GM21390 (cell line): ENCODE measurements around the gene HERC6.
A peak's percentile ranks its signal among the peaks of the same experiment; 100 is the strongest.
"Not testable (repeated sequence)": the region's sequence is repeated elsewhere in the genome, so short reads cannot be mapped to it uniquely, and the experiment has no call there.

Experiments
- ATAC-seq: cut with Tn5 transposase; IDR thresholded peaks from one replicate; pipeline ENCODE4 v1.9.1; 2021; ENCODE audit not compliant: unreplicated experiment

The HERC6 gene

GRCh38 chr4:88378691-88379559 is at the start of gene HERC6:
Gene HERC6, plus strand, starts transcription at chr4:88378852. Its CDS starts 70 bp downstream, at chr4:88378922.
- peak; percentile 78 for ATAC-seq

DNA sequence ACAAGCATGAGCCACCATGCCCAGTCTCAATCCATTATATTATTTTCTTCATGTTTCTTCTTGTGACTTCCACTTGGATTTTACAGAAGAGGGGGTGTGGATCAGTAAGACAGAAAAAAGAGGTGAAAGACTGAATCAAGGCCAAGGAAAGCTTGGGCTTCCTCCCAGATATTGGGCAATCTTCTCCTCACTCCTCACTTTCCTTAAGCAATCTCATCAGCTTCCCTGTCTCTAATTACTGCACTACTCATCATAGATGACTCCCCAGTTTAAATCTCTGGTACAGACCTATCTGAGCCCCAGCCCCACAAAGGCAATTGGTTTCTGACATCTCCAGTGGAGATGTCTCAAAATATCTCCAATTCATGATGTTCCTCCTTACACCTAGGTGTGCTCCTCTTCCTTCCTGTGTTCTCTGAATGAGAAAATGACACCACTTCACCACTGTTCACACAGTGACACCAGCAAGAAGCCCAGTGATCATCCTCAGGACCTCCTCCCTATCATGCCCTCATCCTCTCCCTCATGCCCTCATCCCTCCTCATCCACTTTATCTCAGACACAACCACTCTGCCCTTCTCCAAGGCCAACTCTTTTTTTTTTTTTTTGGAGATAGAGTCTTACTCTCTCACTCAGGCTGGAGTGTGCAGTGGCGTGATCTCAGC is 44.8 kb upstream of the HERC6 start:
- no peak for ATAC-seq

GRCh38 chr4:88335092-88335665 is 43.5 kb upstream of the HERC6 start:
- ATAC-seq: no peak

GRCh38 chr4:88341227-88342192 is 37.1 kb upstream of the HERC6 start:
- no peak for ATAC-seq

- ATAC-seq: not testable (repeated sequence)
These were observed 31.8 kb upstream of the HERC6 start for GRCh38 chr4:88346902-88347301.

DNA sequence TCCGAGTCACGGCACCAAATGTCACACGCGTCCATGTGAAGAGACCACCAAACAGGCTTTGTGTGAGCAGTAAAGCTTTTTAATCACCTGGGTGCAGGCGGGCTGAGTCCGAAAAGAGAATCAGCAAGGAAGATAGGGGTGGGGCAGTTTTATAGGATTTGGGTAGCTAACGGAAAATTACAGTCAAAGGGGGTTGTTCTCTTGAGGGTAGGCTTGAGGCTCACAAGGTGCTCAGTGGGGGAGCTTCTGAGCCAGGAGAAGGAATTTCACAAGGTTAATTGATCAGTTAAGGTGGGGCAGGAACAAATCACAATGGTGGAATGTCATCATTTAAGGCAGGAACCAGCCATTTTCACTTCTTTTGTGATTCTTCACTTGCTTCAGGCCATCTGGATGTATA is 29.9 kb upstream of the HERC6 start:
- not testable (repeated sequence) for ATAC-seq

DNA sequence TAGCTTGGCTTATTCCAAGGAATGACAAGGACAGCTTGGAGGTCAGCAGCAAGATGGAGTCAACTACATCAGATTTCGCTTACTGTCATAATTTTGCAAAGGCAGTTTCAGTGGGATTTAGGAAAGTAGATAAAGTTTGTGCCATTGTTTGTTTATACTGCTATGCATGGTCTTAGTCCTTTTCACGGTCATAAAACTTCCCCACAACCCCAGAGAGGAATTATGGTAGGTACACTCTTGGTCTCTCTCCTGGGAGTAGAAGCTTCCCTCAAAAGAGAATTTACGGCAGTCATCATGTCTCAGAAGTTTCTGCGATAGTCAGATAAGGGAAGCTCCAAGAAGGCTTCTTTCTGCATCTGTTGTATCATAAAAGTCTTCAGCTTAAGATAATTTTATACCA is 27.9 kb upstream of the HERC6 start:
- ATAC-seq: no peak

DNA sequence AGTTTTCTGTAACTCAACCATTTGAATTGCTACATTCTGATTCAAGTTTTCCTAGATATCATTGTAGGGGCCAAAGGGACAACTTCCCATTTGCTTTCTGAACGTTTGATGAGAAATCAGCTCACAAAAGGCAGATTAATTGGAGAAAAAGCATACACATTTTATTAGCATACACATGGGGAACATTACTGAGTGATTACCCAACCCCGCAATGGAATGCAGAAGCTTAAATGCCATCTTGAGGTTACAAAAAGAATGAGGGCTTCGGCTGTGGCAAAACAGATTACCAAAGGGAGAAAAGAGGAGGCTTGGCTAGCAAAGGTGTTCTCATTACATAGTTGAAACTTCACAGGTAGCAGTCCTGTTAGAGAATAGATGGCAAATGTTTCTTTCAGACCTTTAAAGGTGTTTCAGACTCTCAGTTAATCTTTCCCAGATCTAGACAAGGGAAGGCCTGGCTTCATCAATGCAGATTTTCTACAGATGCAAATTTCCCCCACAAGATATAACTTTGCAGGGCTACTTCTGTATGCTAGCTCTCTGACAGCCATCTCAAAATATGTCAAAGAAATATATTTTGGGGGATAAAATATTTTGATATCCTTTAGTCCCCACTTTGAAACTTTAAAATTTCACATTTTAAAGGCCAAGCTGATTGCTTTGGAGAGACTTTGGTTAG is 26.5 kb upstream of the HERC6 start:
- ATAC-seq: no peak

DNA sequence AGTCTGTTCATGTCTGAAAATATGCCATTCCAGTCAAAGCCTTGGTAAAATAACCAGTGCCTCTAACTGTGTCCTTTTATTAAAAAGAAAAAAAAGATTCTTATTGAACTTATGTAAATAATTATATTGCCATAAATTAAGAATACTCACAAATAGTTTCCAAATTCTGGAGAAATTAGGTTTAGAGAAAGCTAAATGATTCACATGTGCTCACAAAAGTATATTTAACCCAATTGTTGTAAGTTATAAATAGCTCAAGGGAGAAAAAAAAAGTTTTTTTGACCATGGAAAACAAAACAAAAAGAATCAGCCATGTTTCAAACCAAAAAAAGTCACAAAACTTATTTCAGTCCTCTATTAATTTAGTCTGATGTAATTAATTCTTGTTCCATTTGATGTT is 25.3 kb upstream of the HERC6 start:
- no peak for ATAC-seq

GRCh38 chr4:88356771-88357170 is 21.9 kb upstream of the HERC6 start:
- no peak for ATAC-seq

GRCh38 chr4:88357262-88357661 is 21.4 kb upstream of the HERC6 start:
- no peak for ATAC-seq

DNA sequence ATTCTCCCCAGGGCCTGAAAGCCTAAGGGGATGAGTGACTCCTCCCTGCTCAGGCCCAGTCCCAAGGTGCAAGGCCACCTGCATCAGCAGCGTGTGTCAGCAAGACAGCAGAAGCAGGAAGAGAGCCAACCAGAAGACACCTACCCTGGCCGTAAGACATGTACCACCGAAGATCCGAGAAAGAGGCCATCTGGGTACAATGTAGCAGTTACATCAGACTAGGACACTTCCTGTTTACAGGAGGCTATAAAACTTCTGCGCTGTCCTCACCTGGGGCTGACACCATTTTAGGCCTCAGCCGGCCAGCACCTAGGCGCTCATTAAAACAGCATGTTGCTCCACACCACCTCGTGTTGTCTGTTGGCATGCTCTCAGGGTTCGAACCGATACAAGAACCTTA is 19.1 kb upstream of the HERC6 start:
- no peak for ATAC-seq

DNA sequence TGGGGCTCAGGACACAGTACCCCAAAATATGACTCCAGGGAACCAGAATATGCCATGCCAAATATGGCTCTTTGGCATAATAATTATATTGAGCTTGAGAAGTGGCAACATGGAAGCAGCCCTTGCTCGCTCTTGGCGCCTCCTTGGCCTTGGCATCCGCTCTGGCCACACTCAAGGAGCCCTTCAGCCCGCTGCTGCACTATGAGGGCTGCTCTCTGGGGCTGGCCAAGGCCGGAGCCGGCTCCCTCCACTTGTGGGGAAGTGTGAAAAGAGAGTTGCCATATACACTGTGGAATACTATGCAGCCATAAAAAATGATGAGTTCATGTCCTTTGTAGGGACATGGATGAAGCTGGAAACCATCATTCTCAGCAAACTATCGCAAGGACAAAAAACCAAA is 18.4 kb upstream of the HERC6 start:
- ATAC-seq: no peak

DNA sequence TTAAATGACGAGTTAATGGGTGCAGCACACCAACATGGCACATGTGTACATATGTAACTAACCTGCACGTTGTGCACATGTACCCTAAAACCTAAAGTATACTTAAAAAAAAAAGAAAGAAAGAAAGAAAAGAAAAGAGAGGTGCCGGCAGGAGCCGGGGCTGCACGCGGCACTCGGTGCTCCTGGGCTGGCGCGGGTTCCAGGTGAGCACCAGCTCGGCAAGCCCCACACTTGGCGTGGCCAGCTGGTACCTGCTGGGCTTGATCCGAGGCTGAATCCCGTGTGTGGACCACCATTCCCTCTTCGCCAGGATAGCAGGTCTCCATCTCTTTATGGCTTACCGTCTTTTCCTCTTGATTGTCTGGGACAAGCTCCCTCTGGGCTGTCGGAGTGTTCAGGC is 17.9 kb upstream of the HERC6 start:
- ATAC-seq: no peak

DNA sequence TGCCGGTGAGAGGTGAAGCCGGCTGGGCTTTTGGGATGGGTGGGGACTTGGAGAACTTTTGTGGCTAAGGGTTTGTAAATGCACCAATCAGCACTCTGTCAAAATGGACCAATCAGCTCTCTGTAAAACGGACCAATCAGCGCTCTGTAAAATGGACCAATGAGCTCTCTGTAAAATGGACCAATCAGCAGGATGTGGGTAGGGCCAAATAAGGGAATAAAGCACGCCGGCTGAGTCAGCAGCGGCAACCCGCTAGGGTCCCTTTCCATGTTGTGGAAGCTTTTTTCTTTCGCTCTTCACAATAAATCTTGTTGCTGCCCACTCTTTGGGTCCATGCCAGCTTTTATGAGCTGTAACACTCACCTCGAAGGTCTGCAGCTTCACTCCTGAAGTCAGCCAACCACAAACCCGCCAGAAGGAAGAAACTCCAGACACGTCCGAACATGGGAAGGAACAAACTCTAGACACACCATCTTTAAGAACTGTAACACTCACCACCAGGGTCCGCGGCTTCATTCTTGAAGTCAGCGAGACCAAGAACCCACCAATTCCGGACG is 17.4 kb upstream of the HERC6 start:
- not testable (repeated sequence) for ATAC-seq

DNA sequence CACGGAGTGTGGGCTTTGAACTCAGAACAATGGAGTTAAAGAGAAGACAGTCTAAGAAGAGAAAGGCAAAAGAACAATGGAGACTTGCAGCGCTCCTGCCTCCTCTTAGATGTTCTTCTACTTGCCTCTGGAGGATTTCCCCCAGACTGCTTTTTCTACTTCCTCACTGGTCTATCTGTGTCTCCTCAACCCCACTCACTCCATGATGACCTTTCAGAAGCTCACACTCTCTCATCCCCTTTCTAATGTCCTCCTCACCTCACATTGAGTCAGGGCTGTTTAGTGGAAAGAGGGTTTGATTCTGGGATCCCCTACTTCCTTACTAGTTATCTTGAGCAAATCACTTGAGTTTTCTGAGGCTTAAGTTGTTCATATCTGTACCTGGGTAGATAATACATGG is 12.2 kb upstream of the HERC6 start:
- no peak for ATAC-seq

- no peak for ATAC-seq
These were observed 10.8 kb upstream of the HERC6 start for GRCh38 chr4:88367826-88368225.

DNA sequence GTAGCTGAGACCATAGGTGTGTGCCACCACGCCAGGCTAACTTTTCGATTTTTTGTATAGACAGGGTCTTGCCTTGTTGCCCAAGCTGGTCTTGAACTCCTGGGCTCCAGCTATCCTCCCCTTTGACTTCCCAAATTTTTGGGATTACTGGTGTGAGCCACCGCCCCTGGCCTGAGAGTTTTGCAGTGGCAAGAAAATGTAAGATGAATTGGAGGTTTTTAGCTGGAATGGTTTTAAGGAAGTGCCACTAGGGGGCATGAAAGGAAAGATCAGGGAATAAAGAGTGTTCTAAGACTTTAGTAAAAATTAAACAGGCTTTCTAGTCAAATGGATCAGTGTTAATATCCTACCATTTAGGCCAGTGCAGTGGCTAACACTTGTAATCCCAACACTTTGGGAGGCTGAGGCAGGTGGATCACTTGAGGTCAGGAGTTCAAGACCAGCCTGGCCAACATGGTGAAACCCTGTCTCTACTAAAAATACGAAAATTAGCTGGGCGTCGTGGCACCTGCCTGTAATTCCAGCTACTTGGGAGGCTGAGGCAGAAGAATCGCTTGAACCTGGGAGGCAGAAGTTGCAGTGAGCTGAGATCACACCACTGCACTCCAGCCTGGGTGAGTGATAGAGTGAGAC is 9.4 kb upstream of the HERC6 start:
- not testable (repeated sequence) for ATAC-seq

- ATAC-seq: no peak
These were observed 2.5 kb downstream of the HERC6 start for GRCh38 chr4:88381123-88381522.

GRCh38 chr4:88382621-88383020 is 4.0 kb downstream of the HERC6 start:
- peak; percentile 41 for ATAC-seq
